Measurements from ENCODE around the gene EFS. TPM values are rescaled to one million over a fixed set of nuclear protein-coding genes. Genes with fewer than 3 reads are reported as not detected.

EFS gene
- total and polyA plus RNA-seq, 8 donors, result 15.8 to 64.1 (median 46.9) TPM

DNA sequence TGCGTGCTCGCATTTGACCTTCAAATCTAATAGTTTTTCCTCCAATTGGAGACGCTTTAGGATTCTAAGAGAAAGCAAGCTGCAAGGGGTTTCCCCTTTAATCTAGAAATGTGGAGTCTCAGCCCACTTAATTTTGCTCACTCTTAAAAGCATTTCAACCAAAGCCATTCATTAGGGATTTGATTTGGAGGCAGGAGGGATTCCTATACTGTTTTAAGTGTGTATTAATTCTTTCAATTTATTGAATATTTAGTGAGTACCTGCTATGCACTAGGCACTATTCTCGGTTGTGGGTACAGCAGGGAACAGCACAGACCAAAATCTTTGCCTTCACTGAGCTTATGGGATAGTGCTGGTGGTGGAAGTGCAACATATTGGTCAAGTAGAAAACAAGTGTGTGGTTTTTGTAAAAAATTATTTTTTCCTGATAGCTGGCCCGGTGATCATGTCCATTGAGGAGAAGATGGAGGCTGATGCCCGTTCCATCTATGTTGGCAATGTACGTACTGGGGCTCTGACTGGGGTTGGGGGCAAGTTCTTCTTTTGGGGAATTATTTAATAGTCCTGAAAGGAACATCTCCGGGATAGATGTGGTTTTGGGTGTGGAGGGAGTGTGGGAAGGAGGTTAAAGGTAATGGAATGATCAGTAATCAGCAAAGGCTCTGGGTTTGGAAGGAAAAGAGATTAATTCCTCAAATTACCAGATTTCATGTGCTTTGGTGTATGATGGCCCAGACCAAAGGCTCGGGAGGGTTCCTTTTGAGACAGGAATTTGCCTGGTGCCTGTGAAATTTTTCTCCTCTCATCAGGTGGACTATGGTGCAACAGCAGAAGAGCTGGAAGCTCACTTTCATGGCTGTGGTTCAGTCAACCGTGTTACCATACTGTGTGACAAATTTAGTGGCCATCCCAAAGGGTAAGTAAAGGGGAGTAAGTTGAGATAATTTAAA lies 42.1 kb downstream of the EFS start:
- Histone ChIP-seq H3K36me3 (peaks cover 0 to 39% of the 10 kb centered on the region in 2 donors), H3K27me3 (no peaks in the 10 kb centered on the region), H3K9me3 (no peaks in the 10 kb centered on the region), H3K4me1 (peaks cover 13 to 23% of the 10 kb centered on the region in 2 donors), H3K4me3 (peak overlapping the region; percentile 79 to 90), H3K27ac (peak overlapping the region in 1 of 2 donors; percentile 97)
- TF ChIP-seq, protein P1, sequence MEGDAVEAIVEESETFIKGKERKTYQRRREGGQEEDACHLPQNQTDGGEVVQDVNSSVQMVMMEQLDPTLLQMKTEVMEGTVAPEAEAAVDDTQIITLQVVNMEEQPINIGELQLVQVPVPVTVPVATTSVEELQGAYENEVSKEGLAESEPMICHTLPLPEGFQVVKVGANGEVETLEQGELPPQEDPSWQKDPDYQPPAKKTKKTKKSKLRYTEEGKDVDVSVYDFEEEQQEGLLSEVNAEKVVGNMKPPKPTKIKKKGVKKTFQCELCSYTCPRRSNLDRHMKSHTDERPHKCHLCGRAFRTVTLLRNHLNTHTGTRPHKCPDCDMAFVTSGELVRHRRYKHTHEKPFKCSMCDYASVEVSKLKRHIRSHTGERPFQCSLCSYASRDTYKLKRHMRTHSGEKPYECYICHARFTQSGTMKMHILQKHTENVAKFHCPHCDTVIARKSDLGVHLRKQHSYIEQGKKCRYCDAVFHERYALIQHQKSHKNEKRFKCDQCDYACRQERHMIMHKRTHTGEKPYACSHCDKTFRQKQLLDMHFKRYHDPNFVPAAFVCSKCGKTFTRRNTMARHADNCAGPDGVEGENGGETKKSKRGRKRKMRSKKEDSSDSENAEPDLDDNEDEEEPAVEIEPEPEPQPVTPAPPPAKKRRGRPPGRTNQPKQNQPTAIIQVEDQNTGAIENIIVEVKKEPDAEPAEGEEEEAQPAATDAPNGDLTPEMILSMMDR (IDR thresholded peaks at IDR 0.05), result no peak
- intact Hi-C loops (cut with DNase I), result loop anchor here in 1 of 2 donors (10.0 kb wide), 1 partner anchor 52 kb away; the partner anchor contains the start of genes CMTM5 and IL25
- no peak for DNase-seq
- no peak for ATAC-seq

DNA sequence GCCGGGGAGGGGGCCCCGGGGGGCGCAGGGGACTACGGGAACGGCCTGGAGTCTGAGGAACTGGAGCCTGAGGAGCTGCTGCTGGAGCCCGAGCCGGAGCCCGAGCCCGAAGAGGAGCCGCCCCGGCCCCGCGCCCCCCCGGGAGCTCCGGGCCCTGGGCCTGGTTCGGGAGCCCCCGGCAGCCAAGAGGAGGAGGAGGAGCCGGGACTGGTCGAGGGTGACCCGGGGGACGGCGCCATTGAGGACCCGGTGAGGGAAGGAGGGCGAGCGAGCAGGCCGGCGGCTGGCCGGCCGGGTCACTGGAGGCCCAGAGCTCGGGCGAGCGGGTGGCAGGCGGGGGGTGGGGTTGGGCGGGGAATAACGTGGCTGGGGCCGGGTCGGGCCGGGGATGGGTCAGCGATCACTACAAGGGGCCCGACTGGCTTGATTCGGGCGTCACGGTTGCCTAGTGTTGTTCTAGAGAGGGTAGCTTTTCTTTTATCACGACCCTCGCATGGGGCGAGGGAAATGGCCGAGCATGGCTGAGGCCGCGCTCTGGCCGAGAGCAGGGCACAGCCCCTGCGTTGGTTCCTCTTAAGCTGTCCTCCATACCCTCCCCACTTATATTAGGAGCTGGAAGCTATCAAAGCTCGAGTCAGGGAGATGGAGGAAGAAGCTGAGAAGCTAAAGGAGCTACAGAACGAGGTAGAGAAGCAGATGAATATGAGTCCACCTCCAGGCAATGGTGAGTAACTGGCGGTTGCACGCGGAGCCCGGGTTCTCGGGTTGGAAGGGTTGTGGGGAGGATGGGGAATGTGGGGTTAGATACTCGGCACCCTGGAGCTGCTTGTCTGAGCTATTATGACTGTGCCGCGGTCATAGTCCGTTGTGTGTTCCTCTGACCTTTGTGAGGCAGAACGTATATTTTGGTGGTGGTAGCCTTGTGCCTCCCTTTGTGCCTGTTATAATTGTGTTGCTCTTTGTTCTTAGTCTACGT lies 43.1 kb downstream of the EFS start:
- H3K9me3 ChIP-seq, result no peaks in the 10 kb centered on the region
- peak overlapping the region; percentile 90 to 97 for H3K27ac ChIP-seq
- peaks cover 0 to 41% of the 10 kb centered on the region in 2 donors for H3K36me3 ChIP-seq
- peak; percentile 44 for ATAC-seq
- no peaks in the 10 kb centered on the region for H3K27me3 ChIP-seq
- DNase-seq, result peak in 3 of 4 donors; percentile 30 to 91 (median 65)
- TF ChIP-seq, protein P1 (IDR thresholded peaks at IDR 0.05), result no peak
- intact Hi-C loops (cut with DNase I), result loop anchor here in 1 of 2 donors (10.0 kb wide), 1 partner anchor 53 kb away; the partner anchor contains the start of genes CMTM5 and IL25
- peak overlapping the region; percentile 79 to 90 for H3K4me3 ChIP-seq
- H3K4me1 ChIP-seq, result peaks cover 13 to 23% of the 10 kb centered on the region in 2 donors

- DNase-seq (peak; percentile 95 to 100 (median 100)), ATAC-seq (peak; percentile 94)
- Histone ChIP-seq H3K27ac (peak within 1 kb of the TSS; percentile 97), H3K9me3 (no peaks in the 10 kb centered on the region), H3K27me3 (no peaks in the 10 kb centered on the region), H3K4me1 (peaks cover 13 to 23% of the 10 kb centered on the region in 2 donors), H3K4me3 (peak within 1 kb of the TSS; percentile 79 to 90), H3K36me3 (peaks cover 0 to 40% of the 10 kb centered on the region in 2 donors)
- intact Hi-C loops (cut with DNase I), result loop anchor here in 1 of 2 donors (10.0 kb wide), 1 partner anchor 54 kb away; the partner anchor contains the start of genes CMTM5 and IL25
- TF ChIP-seq, protein P1 (IDR thresholded peaks at IDR 0.05), result no peak
Observed at GRCh38 chr14:23320584-23321571, 44.1 kb downstream of the EFS start, which contains the start of gene PABPN1. Gene PABPN1, plus strand, starts transcription at chr14:23321457. Its CDS starts 13 bp downstream, at chr14:23321470.
